GM18907 (cell line): ENCODE data around the gene MMP25.
"Not testable (repeated sequence)": the region's sequence is repeated elsewhere in the genome, so short reads cannot be mapped to it uniquely, and the experiment has no call there.

Source experiments
- ATAC-seq: cut with Tn5 transposase; IDR thresholded peaks from one replicate; pipeline ENCODE4 v1.9.1; 2021; ENCODE audit warnings: mild to moderate bottlenecking, moderate library complexity; ENCODE audit not compliant: unreplicated experiment

Gene MMP25

DNA sequence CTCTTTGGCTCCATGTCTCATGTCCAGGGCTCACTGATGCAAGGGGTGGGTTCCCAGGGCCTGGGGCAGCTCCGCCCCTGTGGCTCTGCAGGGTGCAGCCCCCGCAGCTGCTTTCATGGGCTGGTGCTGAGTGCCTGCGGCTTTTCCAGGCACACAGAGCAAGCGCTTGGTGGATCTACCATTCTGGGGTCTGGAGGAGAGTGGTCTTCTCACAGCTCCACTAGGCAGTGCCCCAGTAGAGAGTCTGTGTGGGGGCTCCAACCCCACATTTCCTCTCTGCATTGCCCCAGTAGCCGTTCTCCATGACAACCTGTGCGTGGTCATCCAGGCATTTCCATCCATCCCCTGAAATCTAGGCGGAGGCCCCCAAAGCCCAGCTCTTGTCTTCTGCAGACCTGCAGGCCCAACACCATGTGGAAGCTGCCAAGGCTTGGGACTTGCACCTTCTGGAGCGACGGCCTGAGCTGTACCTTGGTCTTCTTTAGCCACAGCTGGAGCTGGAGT, 24.3 kb downstream of the MMP25 start:
- ATAC-seq = no peak

DNA sequence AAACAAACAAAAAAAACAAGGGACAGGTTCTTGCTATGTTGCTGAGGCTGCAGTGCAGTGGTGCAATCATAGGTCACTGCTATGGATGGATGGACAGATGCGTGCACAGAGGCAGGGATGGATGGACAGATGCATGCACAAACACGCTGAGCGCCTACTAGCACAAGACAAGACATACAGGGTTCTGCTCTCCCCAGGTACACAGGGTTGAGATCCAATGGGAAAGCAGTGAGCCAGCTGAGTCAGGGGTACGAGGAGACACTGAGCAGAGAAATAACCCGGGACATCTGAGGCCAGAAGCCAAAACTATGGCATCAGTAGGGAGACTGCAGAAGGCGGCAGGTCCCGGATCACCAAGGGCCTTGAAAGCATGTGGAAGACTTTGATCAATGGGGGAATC, 25.3 kb downstream of the MMP25 start:
- no peak for ATAC-seq

DNA sequence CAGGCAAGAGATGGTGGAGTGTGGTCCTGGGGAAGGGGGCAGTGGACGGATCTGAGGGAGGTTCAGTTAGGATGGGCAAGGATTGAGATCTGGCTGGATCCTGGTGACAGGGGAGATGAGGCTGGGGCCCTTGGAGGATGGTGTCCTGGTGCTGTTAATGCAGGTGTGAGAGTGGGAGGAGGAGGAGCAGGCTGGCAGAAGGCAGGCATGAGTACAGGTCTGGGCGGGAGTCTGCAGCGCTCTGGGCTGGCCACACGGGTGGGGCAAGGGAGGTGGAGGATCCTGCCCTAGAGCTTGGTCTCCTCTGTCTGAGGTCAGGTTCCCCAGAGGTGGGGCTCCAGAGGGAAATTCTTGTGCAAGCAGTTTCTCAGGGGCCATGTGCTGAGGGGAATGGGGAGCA, 25.8 kb downstream of the MMP25 start:
- not testable (repeated sequence) for ATAC-seq

DNA sequence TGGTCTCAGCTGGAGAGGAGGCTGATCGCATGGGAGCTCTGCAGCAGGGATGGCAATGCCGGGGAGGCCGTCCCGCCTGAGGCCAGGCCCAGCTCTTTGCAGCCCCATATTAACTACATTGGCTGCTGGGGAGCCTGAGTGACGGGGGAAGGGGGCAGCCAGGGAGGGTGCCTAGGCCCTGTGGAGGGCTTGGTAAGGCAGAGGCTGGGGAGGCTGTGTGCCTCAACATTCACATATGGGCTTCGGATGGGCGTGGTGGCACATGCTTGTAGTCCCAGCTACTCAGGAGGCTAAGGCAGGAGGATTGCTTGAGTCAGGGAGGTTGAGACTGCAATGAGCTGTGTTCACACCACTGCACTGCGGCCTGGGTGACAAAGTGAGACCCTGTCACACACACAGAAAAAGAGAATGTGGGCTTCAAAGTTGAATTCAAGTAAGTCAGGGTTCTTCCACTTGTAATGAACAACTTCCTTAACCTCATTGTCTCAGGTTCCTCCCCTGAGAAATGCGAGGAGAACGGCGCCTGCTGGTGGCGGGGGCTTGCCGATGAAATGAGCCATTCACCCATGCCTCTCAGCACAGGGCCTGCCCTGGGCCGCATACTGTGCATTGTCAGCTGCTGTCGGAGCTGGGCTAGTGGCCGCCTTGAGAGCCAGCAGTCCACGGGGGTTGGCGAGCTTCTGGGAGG, 26.4 kb downstream of the MMP25 start:
- ATAC-seq = not testable (repeated sequence)

DNA sequence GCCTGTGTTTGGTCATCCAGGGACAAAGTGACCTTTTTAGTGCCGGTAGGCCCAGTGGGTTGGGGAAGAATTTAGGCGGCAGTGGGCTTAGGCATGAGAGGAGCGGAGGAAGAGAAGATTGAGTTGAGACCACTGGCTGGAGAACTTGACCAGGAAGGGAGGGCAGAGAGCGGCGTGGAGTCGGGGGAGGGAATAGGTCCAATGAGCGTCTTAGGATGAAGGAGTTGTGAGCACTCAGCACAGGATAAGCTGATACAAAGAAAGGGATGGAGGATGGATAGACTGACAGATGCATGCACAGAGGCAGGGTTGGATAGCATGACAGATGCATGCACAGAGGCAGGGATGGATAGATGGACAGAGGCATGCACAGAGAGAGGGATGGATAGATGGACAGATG, 27.1 kb downstream of the MMP25 start:
- ATAC-seq = no peak

DNA sequence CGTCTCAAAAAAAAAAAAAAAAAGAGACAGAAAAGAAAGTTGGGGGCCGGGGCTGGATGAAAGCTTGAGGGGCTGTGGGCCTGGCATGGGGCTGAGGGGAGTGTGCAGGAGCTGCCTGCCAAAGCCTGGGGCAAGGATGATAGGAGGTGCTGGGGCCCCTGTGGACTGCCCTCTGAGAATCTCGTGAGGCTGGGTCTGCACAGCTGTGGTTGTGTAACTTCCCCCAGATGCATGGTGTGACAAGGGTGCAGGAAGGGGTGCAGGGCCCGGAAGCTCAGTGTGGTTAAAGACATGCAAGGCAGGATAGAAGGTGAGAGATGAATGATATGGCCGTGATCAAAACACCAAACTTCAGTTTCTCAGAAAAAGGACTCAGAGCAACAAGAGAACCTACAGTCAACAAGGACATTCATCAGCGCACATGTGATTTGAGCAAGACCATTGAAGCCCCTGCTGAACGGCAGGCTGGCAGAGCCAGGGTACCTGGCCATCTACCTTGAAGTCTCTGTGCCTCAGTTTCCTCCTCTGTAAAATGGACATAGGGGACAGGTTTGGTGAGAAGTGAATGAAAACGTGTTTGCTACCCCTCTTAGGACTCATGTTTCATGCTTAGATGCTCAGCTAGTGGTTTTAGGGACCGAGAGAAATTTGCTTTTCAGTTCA, 28.6 kb downstream of the MMP25 start:
- ATAC-seq = peak; percentile 72

DNA sequence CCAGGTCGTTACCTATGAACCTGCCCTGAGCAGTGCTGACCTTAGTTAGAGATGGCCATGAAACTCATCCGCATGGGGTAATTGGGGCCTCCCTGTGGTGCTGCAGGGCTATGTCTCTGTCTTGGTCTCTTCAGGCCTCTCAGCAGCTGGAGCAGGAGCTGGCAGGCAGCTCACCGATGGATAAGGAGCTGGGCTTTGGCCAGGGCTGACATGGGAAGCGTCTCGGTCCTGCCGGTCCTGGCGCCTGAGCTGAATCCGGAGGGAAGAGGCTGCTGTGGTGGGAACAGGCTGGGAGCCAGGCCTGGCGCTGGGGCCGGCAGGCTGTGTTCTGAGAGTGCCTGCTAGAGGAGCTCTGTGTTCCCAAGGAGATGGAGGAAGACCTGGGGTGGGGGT, 29.2 kb downstream of the MMP25 start:
- ATAC-seq = no peak

DNA sequence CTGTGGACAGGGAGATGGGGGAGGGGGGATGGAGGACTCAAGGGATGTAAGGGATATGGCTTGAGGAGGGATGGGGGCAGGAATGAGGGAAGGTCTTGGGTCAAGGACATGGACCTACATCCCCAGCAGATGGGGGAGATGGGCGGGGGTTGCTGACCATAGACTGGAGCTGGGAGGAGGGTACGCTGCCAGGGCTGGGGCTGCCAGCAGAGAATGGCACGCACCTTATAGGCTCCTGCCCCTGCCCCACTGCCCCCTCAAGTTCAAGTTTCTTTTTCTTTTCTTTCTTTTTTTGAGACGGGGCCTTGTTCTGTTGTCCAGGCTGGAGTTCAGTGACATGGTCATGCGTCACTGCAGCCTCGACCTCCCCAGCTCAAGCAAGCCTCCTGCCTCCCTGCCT, 29.6 kb downstream of the MMP25 start:
- not testable (repeated sequence) for ATAC-seq

DNA sequence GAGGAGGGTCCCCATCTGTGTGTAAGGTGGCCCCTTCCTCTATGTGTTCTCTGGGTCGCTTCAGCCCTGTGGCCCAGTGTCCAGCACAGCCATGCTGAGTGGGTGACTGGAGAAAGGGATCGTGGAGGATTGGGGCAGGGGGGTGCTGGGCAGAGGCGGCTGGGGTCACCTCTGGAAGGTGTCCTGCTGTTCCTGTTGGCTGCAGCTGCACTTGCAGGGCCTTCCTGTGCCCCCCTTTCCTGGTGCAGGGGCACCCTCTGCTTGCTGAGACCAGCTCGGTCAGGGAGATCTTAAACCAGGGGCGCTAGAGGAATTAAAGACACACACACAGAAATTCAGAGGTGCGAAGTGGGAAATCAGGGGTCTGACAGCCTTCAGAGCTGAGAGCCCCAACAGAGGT, 30.2 kb downstream of the MMP25 start:
- no peak for ATAC-seq

DNA sequence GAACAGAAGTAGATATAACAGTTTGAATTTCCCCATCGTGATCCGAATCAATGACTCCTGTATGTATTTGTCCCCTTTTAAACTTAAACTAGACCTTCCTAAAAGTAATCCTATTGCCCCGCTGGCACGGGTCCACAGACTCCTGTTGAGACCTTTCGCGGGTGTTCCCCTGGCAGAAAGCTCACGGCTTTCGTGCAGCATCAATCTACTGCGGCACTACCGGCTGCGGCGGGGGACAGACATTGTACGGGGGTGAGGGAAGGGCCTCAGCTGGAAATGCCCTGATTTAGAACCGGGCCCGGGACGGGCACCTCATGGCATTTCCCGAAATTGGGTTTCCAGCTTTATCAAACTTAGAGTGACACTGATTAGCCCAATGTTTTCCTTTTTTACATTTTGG, 33.7 kb downstream of the MMP25 start:
- ATAC-seq = no peak

DNA sequence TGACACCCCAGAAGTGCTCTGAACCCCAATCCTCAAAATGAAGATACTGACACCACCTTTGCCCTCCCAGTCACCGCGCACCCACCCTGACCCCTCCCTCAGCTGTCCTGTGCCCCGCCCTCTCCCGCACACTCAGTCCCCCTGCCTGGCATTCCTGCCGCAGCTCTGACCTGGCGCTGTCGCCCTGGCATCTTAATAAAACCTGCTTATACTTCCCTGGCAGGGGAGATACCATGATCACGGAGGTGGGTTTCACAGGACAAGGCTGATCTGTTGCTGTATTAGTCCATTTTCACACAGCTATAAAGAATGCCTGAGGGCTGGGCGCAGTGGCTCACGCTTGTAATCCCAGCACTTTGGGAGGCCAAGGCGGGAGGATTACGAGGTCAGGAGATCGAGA, 35.6 kb downstream of the MMP25 start:
- not testable (repeated sequence) for ATAC-seq

DNA sequence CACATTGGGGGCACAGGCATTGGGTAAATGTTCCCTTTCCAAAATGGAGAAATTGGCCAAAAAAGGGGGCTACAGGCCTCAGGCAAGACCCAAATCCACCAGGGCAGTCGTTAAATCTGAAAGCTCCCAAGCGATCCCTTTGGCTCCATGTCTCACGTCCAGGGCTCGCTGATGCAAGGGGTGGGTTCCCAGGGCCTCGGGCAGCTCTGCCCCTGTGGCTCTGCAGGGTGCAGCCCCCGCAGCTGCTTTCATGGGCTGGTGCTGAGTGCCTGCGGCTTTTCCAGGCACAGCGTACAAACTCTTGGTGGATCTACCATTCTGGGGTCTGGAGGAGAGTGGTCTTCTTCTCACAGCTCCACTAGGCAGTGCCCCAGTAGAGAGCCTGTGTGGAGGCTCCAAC, 37.0 kb downstream of the MMP25 start:
- not testable (repeated sequence) for ATAC-seq

DNA sequence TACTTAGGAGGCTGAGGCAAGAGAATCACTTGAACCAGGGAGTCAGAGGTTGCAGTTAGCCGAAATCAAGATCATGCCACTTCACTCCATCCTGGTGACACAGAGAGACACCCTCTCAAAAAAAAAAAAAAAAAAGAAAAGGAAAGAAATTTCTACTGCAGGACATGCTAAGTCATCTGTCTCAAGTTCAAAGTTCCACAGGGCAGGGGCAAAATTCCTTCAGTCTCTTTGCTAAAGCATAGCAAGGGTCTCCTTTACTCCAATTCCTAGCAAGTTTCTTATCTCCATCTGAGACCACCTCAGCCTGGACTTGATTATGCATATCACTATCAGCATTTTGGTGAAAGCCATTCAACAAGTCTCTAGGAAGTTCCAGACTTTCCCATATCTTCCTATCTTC, 38.1 kb downstream of the MMP25 start:
- ATAC-seq = no peak

DNA sequence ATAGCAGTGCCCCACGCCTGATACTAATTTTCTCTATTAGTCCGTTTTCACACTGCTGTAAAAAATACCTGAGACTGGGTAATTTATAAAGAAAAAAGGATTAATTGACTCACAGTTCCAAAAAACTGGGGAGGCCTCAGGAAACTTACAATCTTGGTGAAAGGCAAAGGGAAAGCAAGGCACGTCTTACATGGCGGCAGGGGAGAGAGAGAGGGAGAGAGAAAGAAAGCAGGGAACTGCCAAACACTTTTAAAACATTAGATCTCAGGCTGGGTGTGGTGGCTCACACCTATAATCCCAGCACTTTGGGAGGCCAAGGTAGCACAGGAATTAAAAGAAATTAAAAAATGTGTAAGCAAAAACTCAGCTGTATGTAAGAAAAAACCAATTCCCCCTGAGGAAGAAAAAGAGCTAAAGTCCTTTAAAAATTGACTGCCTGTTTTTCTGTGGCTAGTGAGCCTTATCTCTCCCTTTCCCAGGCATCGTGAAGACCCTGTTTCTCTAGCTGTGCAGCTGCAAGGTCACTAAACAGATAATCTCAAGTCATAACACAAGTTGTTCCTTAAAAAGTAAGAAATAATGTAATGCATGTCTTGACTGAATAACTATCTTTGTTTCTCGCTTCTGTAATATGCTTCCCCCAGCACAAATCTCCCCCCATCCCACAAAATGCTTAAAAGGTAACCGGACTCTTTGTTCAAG, 38.8 kb downstream of the MMP25 start:
- no peak for ATAC-seq

DNA sequence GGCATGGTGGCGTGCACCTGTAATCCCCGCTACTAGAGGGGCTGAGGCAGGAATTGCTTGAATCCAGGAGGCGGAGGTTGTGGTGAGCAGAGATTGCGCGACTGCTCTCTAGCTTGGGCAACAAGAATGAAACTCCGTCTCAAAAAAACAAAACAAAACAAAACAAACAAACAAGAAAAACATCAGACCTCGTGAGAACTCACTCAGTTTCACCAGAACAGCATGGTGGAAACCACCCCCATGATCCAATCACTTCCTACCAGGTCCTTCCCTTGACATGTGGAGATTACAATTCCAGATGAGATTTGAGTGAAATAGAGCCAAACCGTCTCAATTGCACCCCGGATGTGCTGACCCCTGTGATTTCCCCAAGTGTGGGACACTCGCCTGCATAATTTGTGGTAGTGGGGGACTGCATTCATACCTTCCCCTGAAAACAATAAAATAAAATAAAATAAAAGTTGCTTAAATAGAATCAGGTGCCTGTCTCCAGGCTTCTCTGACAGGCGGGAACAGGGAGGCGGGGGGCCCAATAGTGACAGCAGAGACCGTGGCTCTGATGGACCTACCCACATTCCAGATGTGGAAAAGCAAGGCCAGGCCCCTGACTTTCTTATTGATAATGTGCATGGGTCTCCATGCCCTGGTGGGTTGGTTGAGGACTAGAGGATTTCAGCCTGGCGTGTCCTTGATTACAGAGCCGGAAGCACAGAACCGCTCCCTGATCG, 39.7 kb downstream of the MMP25 start:
- ATAC-seq = no peak

DNA sequence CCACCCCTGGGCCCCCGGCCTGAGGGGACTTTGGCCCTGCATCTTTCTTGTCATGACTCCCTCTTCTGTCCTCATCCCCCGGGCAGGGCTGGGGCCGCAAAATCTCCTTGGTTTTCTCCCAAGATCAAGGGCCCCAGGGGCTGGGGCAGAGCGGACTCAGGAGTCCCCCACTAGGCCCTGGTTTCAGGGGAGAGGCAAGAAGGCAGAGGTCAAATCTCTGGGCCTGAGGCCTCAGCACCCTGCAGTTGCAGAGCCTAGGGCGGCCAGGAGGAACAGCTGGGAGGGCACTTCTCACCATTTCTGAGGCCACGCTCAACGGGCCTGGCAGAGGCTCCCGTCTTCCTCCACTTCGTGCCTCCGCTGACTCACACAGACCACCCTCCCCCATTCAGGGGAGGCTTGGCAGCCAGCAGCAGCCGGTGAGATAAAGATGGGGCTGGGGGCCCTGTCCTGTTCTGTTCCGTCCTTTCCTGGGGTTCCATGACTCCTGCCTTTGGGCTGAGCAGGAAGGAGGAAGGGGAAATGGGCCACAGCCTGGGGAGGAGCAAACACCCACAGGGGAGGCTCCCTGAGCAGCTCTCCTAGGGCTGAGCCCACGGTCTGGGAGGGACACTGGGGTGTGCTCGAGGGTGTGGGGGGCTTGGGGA, 40.4 kb downstream of the MMP25 start:
- ATAC-seq = no peak

DNA sequence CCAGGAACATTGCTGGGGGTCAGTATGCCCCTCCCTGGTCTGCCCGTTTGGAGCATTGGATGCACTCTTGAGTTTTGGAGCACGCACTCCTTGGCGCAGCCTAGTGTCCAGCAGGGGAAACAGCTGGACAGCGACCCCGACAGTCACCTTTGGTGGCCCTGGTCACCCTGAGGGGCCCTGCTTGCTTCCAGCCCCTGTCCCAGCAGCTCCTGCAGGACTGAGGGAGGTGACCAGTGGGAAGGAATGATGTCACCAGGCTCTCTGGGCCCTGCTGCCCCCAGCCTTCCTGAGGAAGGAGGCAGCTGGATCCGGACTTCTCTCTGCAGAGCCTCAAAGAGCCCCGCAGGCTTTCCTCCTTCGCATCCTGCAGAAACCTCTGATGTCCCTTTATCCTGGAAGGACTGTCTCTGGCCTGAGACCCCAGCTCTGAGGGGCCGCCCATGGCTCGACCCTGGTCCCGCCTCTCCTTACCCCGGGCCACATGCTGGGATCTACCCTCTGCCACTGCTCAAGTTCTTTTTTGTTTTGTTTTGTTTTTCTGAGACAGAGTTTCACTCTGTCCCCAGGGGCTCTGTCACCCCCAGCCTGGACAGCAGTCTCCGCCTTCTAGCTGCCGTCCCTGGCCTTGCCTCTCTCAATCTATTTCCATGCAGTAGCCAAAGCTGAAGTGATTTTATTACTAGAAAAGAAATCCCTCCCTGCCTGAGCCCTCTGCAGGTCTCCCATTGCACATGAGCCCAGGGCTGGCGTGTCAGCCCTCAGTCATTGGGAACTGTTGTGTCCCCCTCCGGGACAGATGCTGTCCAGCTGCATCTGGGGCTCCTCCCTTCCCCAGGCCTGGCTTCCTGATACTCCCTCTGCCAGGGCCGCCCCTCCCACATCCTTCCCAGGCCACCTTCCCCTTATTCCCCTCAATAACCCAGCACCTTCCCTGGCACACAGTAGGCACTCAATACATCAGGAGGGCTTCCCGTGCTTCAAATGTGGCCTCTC, 41.2 kb downstream of the MMP25 start:
- ATAC-seq = no peak

DNA sequence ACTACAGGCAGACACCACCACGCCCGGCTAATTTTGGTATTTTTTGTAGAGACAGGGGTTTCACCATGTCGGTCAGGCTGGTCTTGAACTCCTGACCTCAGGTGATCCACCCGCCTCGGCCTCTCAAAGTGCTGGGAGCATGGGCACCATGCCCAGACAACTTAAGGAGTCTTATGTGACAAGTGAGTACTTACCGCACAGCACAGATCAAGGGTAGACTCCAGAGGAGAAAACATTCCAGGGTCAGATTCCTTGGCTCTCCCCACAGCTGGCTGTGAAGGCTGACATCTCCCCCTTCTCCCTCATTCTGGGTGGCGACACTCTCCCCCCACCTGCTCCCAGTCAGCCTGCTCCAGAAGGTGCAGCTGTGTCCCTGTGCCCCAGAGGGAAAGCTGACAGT, 42.1 kb downstream of the MMP25 start:
- ATAC-seq = no peak

DNA sequence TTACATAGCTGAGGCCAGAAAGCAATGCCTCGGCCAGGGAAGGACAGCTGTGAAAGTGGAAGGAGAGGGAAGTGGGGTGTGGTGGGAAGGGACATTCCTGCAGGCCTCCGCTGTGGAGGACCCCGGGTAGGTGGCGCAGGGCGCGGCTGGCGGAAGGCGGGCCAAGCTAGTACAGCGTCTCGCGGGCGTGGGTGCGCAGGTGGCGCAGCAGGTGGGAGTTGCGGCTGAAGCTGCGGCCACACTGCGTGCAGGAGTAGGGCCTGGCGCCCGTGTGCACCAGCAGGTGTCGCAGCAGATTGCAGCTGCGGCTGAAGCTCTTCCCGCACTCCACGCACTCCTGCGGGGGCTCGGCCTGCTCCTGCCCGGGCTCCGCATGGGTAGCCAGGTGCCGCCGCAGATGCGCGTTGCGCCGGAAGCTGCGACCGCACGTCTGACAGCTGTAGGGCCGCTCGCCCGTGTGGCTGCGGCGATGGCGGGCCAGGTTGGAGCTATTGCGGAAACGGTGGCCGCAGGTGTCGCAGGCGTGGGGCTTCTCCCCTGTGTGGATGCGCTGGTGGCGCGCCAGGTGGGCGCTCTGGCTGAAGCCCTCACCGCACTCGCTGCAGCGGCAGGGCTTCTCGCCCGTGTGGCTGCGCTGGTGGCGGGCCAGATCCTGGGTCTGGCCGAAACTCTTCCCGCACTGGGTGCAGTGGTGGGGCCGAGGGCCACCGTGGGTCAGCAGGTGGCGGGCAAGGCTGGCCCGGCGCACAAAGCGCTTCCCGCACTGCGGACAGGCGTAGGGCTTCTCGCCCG, 42.8 kb downstream of the MMP25 start:
- no peak for ATAC-seq
